DMS53 (cell line): ENCODE results near the gene RYR3.

Experiments used
- DNase-seq: peaks from one replicate; lab custom pipeline; 2025; lab: John Stamatoyannopoulos, UW

RYR3 gene

DNA sequence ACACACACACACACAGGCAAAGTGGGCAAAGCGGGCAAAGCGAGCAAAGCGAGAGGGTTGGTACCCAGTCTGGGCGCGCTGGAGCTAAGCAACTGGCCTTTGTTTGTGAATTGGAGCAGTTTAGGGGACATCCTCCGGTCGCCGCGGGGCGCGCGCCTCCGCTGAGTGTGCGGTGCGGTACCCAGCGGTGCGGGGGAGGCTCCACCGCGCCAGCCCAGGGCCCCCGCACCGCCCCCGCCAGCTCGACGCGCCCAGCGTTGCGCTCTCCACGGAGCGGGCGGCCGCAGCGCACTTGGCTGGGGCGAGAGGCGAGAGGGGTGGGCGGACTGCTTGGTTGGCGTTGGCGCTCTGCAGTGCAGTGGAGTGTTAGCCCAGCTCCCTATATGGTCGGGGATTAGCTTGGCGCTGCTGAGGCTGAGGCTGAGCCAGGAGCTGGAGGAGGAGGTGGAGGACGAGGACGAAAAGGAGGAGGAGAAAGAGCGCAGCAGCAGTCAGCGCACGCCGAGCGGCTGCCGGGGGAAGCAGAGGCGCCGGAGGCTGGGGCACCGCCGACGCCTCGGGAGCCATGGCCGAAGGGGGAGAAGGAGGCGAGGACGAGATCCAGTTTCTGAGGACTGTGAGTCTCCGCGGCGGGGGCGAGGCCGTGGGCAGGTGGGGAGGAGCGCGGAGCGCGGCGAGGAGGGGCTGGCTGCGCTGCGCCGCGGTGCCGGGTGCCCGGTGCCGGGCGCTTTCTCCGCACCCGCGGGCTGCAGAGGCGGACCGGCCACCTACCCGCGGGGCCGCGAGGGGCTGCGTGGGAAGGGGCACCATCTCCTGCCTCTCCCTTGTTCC is at the start of gene RYR3:
Gene RYR3, plus strand, starts transcription at position 487 of the 831 bp plus-strand sequence. Its CDS starts 79 bp downstream, at position 566.
- DNase-seq, result no peak

DNA sequence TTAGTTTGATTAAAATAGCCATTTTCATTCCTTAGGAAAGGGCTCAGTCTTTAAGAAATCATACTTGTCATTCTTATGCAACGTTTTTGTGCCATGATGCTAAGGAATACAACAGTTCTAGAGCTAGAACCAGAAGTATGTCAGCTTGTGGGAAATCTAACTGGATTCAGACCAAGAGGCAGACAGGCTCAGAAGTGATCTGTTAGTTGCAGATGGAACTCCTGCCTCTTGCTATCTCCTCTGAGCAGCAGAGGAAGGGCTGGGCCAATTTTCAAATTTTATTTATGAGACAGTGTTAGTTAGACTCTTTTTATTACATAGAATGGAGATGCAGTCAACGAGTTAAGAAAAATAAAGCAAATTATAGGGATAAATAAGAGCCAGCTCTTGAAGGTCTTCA is 48.5 kb upstream of the RYR3 start:
- no peak for DNase-seq

GRCh38 chr15:33277689-33278088 is 33.1 kb upstream of the RYR3 start:
- DNase-seq, result no peak

DNA sequence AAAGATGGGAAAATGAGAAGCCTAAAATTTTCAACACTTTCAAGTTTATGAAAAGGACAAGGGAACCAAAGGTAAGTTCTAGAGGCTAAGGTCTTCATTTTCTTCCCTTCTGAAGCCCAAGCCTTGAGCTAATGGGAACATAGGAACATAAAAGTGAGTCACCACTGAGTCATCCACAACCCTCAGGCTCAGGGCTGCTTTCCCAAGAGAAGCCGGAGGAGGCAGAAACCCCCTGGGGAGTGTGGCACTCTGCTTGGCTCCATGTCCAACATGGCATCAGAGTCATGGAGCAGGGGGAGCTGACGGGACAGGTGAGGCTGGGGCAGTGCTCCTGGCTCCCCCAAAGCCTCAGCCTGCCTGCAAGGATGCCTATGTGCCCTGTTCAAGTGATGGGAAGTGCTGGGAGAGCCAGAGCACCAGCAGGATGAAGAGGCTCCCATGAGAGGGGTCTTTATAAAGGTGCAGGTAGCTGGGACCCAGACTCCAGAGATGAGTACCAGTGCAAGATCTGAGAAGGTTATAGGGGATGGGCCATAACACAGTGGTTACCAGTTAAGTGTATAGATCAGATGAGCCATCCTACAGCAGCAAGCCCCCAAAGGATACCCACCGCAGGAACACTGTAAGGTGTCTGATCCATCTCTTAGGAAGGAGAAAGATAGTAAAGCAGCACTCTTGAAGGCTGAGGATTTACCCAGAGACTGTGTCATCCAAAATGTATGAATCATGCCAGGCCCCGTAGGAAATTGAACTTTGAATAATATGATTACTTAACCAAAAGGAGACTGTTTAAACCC is 31.8 kb upstream of the RYR3 start:
- peak; percentile 8 for DNase-seq

GRCh38 chr15:33279613-33280205 is 31.1 kb upstream of the RYR3 start:
- DNase-seq, result no peak

GRCh38 chr15:33282226-33283020 is 28.3 kb upstream of the RYR3 start:
- no peak for DNase-seq

- DNase-seq, result no peak
Measured at GRCh38 chr15:33283576-33283975, 27.2 kb upstream of the RYR3 start.

DNA sequence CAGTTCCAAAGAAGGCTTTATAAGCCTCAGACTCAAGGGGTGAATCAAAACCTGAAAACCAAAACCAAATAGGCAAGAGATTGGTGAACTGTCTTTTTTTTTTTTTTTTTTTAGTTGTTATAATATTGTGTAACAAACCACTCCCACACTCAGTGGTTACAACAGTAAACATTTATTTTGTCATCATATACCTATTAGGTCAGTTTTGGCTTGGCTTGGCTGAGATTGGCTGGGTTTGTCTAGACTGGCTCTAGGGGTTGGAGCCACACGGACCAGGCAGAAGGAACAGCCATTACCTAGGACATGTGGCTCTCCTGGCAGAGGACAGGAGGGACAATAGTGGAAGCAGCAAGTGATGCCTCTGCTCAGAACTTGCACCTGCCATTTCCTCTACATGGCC is 26.4 kb upstream of the RYR3 start:
- DNase-seq, result no peak

DNA sequence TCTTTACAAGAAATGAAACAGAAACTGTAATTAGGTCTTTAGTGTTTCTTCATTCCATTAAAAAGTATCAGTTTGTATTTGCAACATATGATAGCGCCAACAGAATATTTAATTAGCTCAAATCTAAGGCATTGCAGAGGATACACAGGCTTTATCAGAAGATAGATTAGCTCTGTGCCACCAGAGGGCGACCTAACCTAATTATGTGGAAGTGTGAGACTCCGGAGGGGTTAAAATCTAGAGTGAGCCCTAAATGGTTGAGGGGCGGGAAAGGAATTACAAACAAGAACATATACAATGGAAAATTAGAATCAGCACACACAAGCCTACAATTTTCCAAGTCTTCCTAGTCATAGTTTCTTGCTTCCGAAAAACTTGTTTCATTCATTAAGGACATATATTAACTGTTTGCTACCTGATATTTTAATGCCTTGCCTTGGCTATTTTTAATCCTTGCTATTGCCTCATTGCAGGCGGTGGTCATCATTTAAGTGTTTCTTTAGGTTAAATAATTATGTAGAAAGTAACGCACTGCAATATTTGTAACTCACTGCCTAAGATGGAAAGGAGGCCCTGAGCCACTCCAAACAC is 18.0 kb upstream of the RYR3 start:
- DNase-seq, result peak; percentile 71

- no peak for DNase-seq
Measured at GRCh38 chr15:33293713-33294334, 16.9 kb upstream of the RYR3 start.

- DNase-seq, result no peak
Measured at GRCh38 chr15:33296050-33296449, 14.7 kb upstream of the RYR3 start.

DNA sequence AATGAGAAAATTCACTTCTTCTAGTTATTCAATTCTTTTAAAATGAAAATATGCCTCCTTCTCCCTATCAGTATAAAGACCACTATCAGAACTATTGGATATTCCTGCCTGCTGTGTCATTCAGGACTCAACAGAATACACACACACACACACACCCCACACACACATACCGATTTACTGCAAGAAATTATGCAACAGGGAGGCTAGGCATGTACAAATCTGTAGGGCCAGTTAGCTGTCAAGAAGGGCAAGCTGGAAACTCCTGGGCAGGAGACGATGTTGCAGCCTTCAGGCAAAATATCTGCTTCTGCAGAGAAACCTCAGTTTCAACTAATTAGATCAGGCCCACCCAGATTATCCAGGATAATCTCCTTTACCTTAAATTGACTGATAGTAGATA is 13.9 kb upstream of the RYR3 start:
- DNase-seq, result no peak

GRCh38 chr15:33298631-33299030 is 12.1 kb upstream of the RYR3 start:
- DNase-seq, result no peak

GRCh38 chr15:33304924-33305323 is 5.8 kb upstream of the RYR3 start:
- DNase-seq, result no peak

DNA sequence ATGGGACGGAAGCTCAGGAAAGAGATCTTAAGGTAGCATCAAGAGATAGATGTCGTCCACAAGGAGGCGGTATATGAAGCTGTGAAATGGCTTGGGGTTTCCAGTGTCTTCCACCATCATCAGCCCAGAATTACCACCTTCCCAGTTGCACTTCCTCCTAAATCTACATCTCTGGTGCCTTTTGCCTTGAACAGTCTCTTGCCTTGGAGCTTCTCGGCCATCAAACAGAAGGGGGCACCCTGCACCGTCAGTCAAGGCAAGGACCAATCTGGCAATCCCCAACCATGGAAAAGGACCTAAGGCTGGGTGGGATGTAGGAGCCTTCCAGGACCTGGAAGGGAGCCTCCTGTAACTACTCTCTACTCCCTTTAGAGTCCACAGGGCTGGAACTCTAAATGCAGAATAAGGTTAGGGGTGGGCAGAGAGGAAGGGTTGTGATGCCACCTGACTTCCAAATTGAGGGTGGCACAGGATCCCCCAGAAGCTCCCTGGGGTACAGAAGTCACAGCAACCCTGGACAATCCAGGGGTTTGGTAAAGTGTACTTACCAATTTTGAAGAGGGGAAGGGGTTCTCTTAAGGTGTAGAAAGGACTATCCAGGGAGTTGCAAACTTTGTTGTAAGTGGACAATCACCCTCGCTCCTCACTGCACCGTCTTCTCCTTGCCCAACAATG is 1.0 kb upstream of the RYR3 start:
- DNase-seq, result peak; percentile 3

- no peak for DNase-seq
Measured at GRCh38 chr15:33311312-33311971, 675 bp downstream of the RYR3 start.

DNA sequence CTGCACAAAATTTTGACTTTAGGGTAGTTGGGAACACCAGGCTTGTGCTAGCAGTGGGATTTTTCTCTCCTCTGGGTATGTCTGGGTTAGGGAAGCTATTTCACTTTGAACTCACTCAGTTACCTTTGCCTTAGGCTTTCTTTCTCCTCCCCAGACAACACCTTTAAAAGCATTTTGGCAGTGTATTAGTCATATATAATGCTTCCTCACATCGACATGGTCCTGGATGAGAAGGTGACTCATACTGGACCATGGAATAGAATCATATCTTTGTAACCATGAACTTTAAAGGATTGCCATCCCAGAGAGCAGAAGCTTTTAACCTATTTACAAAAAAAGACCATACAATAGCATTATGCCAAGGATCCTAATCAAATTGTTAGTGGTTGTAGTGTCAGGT is 2.7 kb downstream of the RYR3 start:
- no peak for DNase-seq

GRCh38 chr15:33314069-33314468 is 3.3 kb downstream of the RYR3 start:
- DNase-seq, result no peak

DNA sequence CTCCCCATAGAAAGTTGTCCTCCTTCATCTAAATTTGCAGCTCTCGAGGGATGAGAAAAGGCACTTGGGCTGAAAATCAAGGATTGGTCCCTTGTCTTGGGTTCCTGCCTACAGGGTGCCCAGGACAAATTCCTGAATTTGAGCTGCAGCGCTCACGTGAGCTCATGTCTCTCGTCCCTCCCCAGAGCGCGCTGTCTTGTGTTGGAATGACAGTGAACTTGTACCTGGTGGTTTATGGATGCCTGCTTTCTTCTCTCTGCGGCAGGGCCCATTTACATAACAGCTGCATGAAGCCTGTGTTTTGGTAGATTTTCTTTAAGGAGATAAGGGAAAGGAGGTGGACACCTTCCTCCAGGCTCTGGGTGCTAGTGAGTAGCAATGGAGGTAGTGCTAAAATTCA is 4.3 kb downstream of the RYR3 start:
- DNase-seq, result no peak

- no peak for DNase-seq
Measured at GRCh38 chr15:33317896-33318295, 7.1 kb downstream of the RYR3 start.
